A172 (cell line): ENCODE measurements around the gene PPP1R26. TPM values are rescaled to one million over a fixed set of nuclear protein-coding genes. Genes with fewer than 3 reads are reported as not detected.
A peak's percentile ranks its signal among the peaks of the same experiment; 100 is the strongest.
"Not testable (repeated sequence)": the region's sequence is repeated elsewhere in the genome, so short reads cannot be mapped to it uniquely, and the experiment has no call there.

Experiments
- DNase-seq: peaks from one replicate; pipeline ENCODE4 v3.0.0-alpha.2; 2015; ENCODE audit warnings: low spot score
- total RNA-seq: library from RNA; depleted of rRNA; stranded (reverse); fragments of >200 nt; shearing (Covaris generic); gene quantifications from 2 replicates; pipeline ENCODE4 v1.2.3, GENCODE V29; 2014; rRNA removed

The PPP1R26 gene
- 30.9 and 32.7 TPM in 2 replicates for total RNA-seq

GRCh38 chr9:135479469-135480052, at the start of gene PPP1R26:
Gene PPP1R26, plus strand, starts transcription at chr9:135479782. Its CDS starts 4,729 bp downstream, at chr9:135484511.
- no peak for DNase-seq

GRCh38 chr9:135437259-135437658, 42.3 kb upstream of the PPP1R26 start:
- no peak for DNase-seq

GRCh38 chr9:135437696-135438095, 41.9 kb upstream of the PPP1R26 start:
- DNase-seq: not testable (repeated sequence)

- peak; percentile 40 for DNase-seq
Observed at GRCh38 chr9:135438581-135439232, 40.9 kb upstream of the PPP1R26 start.

DNA sequence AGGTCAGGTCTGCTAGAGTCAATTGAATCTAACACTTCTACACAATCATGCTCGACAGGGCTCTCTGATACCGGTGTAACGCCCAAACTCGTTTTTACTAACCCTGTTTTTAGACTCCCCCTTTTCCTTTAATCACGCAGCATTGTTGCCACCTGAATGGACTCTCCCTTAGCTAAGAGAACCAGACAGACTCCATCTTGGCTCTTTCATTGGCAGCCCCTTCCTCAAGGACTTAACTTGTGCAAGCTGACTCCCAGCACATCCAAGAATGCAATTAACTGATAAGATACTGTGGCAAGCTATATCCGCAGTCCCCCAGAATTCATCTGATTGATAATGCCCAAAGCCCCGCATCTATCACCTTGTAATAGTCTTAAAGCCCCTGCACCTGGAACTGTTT, 40.1 kb upstream of the PPP1R26 start:
- not testable (repeated sequence) for DNase-seq

DNA sequence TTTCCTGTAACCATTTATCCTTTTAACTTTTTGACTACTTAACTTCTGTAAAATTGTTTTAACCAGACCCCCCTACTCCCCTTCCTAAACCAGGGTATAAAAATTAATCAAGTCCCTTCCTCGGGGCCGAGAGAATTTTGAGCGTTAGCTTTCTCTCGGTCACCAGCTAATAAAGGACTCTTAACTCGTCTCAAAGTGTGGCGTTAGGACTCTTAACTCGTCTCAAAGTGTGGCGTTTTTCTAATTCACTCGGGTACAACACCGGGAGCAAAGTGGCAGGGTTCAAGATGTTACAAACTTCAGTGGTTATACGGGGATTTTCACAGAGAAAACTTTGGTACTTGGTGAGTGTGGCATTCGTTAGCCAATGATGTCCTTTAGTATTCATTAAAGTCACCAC, 39.7 kb upstream of the PPP1R26 start:
- no peak for DNase-seq

DNA sequence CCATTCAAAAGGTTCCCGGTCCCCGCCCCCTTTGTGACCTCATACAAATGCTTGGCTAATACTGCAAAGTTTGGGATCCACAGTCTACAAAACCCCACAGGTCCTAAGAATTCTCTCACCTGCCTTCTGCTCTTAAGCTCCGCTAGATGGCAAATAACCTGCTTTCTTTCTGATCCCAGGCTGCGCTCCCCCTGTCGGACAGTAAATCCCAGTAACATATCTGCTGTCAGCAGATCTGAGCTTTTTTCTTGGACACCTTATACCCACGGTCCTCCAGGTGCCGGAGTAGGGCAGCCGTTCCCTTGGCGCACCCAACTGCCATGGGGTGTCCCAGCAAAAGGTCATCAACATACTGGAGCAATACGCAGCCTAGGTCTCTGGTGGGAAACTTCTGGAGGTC, 39.0 kb upstream of the PPP1R26 start:
- DNase-seq: no peak

GRCh38 chr9:135441105-135442071, 38.2 kb upstream of the PPP1R26 start:
- not testable (repeated sequence) for DNase-seq

GRCh38 chr9:135442075-135442474, 37.5 kb upstream of the PPP1R26 start:
- DNase-seq: no peak

DNA sequence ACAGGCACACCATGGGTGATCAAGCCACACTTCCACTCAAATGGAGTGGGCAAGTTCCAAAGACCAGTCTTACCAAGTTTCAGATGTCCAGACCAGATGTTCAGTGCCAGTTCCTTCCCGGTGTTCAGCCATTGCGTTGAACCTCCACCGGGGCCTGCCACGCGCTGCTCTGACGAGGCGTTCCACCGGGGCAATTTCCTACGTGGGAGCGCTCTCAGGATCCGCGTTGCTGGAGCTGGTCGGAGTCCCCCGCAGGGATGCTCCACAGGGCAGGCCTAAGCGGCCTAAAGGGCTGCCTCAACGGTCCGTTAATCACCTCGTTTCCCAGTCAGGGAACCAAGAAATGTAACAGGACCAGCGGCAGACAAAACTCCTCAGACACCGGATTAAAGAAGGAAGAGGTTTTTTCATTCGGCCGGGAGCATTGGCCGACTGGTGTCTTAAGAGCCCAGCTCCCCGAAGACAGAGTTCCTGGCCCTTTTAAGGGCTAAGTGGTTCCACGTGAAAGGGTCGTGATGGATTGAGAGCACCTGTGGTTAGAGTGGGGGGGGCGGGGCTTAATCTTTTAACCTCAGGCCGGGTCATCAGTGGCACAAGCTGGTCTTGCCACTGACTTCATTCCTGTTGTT, 35.7 kb upstream of the PPP1R26 start:
- DNase-seq: no peak

- no peak for DNase-seq
Observed at GRCh38 chr9:135447126-135447525, 32.5 kb upstream of the PPP1R26 start.

GRCh38 chr9:135448663-135449100, 30.9 kb upstream of the PPP1R26 start:
- no peak for DNase-seq

DNA sequence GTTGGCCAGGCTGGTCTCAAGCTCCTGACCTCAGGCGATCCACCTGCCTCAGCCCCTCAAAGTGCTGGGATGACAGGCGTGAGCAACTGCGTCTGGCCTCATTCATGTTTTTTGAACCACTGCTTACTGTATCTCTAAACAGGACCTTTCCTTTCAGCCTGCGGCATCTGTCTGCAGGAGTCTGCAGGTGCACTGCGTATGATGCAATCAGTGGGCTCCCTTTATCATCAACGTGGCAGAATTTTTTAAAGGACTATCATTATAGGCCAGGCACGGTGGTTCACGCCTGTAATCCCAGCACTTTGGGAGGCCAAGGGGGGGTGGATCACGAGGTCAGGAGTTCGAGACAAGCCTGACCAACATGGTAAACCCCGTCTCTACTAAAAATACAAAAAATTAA, 30.1 kb upstream of the PPP1R26 start:
- DNase-seq: not testable (repeated sequence)

GRCh38 chr9:135450956-135451355, 28.6 kb upstream of the PPP1R26 start:
- no peak for DNase-seq

DNA sequence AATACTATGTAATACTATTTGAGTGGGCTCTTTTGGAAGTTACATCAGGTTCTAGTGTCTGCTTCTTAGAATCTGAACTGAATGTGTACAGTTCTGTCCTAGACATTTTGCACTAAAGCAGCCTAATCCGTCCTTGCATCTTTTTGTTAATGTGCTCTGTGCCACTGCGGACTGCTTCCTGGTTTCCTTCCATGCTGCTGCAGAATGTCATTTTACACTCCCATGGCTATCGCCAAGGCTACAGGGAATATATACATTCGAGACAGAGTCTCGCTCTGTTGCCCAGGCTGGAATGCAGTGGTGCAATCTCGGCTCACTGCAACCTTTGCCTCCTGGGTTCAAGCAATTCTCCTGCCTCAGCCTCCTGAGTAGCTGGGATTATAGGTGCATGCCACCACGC, 27.7 kb upstream of the PPP1R26 start:
- DNase-seq: not testable (repeated sequence)

GRCh38 chr9:135454737-135455136, 24.8 kb upstream of the PPP1R26 start:
- DNase-seq: no peak

- DNase-seq: no peak
Observed at GRCh38 chr9:135455401-135456030, 24.1 kb upstream of the PPP1R26 start.

DNA sequence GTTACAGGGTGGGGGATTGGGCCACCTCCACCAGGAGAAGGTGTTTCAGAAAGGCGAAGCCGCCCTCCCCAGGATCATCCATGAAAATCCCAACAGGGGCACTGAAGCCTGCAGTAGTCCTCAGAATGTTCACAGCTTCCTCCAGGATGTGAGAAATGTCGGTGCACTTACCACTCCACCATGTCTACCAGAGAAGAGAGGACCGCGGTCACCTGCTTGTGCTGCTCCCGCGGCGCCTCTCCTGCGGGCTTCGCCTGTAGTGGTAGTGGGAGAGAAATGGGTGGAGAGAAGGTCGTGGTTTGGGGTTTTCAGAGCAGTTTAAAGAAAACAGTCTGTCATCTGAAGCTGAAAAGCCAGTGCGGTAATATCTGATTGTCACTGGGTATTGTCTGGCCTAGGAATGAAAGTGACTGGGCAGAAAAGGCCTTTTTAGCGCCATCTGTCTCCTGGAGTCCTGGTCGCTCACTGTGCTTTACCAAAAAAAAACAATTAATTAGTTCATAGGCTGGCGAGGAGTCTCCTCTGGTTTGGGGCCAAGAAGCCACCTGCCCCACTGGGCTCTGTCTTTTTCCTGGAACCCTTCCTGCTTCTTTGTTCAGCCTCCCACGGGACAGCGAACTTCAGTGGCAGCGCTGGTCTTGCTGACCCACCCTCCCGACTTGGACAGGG, 23.0 kb upstream of the PPP1R26 start:
- DNase-seq: no peak

- not testable (repeated sequence) for DNase-seq
Observed at GRCh38 chr9:135458478-135458877, 21.1 kb upstream of the PPP1R26 start.

- no peak for DNase-seq
Observed at GRCh38 chr9:135461936-135462335, 17.6 kb upstream of the PPP1R26 start.

DNA sequence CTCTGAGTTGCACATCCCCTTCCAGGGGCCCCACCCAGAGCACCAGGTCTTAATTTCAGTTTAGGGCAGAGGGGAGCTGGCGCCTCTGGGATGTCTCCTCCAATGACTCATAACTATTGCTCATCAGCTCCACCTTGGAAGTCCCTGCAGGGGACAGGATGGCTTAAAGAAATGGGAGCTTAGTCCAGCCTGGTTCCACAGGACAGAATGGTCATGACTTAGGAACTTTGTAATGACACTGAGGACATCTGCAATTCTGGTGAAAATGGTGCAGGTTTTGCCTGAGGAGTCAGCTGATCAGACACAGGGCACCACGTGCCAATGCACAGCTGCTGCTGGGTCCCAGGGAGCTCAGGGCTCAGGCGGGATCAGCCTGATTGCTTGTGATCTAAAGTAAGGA, 16.4 kb upstream of the PPP1R26 start:
- DNase-seq: peak; percentile 88
